ENCODE results near the gene HPF1.
"Not testable (repeated sequence)": the region's sequence is repeated elsewhere in the genome, so short reads cannot be mapped to it uniquely, and the experiment has no call there.

Gene HPF1

DNA sequence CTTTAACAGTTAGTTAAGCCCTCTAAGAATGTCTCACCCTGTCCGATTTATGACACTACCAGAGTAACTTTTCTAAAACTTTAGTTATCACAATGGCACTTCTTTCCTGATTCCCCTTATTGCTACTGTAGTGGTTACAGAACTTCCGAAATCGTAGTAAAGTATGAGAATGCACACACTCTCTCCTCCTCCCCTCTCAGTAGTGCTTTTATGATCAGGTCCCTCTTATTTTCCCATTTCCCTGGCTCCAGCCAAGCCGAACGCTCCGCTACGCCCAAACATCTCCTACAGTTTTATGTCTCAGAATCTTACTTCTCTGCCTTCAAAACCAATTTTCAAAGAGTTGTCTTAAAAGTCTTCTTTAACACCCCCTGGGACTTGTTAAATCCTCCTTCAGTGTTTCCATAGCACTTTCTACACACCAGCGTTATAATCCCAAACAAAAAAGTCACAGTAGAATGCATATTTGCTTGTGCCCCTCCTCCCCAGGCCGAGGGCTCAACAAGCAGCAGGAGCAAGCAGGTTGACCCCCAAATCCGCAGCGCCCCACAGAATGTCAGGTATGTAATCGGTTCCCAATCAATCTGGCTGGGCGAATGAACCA, 671 bp downstream of the HPF1 start:
- intact Hi-C loops (cut with DNase I), result loop anchor here (5.0 kb wide), 1 partner anchor 270 kb away; the partner anchor contains the start of gene MFAP3L
- peak in 2 of 42 donors; percentile 23 to 43 for DNase-seq

- DNase-seq, result no peak
- intact Hi-C loops (cut with DNase I), result no loop called here
Measured at GRCh38 chr4:169745291-169745690, 12.5 kb downstream of the HPF1 start.

DNA sequence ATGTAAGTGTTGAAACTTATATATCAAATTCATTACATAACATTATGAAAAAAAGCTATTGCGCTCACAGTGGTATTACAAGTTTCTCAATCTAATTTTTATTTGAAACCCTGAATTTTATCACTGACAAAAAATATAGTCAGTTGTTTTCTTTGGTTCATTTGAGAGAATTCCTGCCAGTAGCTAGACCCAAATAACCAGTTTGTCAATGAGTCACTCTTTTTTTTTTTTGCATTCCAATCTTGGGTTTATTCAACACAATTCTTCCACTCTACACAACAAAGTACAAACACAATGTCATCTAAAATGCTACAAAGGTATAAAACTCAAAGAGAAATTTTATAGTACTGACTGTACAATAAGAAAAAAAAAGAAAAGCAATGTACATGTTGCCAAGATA, 13.1 kb downstream of the HPF1 start:
- intact Hi-C loops (cut with DNase I), result no loop called here
- DNase-seq, result no peak

- no peak for DNase-seq
- intact Hi-C loops (cut with DNase I), result no loop called here
Measured at GRCh38 chr4:169741569-169741968, 16.2 kb downstream of the HPF1 start.

GRCh38 chr4:169738604-169739003, 19.1 kb downstream of the HPF1 start:
- DNase-seq; intact Hi-C loops (cut with DNase I): not testable (repeated sequence)

GRCh38 chr4:169730564-169730963, 27.2 kb downstream of the HPF1 start:
- no peak for DNase-seq
- intact Hi-C loops (cut with DNase I), result no loop called here

GRCh38 chr4:169727616-169728015, 30.1 kb downstream of the HPF1 start:
- no peak for DNase-seq
- intact Hi-C loops (cut with DNase I), result no loop called here

DNA sequence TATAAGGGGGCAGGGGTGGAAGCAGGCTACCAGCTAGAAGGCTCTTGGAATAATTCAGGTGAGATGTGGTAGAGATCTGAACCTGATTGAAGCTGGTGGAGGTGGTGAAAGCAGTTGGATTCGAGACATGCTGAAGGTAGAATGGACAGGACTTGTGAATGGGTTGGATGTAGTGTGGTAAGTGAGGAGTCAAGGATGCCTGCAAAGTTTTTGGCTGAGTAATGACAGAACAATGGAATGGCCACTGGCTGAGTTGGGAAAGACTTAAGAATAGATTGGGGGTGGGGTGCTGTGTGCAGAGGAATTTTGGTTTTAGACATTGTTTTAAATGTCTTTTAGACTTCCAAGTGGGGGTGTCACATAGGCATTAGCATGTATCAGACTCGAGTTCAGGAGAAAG, 33.5 kb downstream of the HPF1 start:
- DNase-seq, result no peak
- intact Hi-C loops (cut with DNase I), result no loop called here

DNA sequence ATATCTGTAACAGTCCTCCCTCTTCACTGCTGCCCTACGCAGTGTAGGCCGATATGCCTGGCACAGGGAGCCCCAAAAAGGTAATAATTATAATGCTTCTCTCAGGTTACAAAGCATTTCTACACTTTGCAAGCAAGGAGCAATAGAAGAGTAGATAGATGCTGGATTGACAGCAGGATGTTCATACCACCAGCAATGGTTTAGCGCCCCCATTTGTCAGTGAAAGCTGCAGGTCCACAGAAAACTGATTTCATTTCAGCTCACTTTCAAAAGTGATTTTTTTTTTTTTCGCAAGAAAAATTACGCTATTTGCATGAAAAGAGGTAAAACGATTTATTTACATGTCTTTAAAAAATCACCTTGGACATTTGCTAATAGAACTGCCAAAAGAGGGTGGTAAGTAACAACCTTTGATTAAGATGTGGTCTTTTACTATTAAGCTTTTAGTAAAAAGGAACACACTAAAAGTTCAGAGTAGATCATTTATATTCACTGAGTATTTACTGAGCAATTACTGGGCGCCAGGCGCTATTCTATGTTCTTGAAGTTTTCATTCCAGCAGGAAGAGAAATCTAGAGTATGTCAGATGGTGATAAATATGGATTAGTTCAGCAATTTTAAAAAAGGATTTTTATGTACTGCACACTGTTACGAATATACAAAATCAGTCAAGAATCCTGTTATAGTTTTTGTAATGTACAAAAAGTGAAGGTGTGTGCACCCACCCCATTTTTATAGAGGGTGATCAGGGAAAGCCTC, 34.4 kb downstream of the HPF1 start:
- intact Hi-C loops (cut with DNase I), result no loop called here
- peak in 14 of 42 donors; percentile 10 to 66 (median 22) for DNase-seq

GRCh38 chr4:169720529-169720928, 37.2 kb downstream of the HPF1 start:
- no peak for DNase-seq
- intact Hi-C loops (cut with DNase I), result no loop called here

GRCh38 chr4:169716677-169717076, 41.1 kb downstream of the HPF1 start:
- intact Hi-C loops (cut with DNase I), result no loop called here
- DNase-seq, result no peak

GRCh38 chr4:169715826-169716225, 41.9 kb downstream of the HPF1 start:
- intact Hi-C loops (cut with DNase I), result no loop called here
- DNase-seq, result no peak

DNA sequence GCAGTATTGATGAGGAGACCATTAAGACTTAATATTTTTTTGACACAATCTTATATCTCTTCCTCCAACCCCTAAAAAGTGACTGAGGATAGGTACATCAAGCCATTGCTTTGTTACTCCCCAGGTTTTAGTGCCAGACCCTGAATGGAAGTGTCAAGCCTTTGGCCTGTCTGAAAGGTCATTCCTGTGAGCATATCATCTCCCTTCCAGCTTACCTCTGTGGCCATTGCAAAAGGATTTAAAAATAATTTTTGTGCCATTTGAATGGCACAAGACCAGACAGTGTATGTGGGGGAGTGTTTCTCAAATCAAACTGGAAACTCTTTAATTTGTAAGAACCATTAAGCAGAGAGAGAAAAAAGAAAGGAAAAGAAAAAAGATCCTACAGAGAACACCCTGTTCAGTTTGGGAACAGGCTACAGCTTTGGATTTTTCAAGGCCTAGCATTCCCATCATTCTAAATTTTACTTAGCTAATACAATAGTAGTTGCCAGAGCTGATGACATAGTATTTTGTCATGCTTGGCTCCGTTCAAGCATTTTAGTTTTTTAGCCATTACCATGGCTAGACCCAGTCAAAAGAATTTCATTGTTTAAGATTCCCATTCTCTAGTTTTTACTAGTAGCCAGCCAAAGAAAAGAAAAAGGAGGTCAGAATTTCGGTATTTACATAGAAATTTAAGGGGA, 49.6 kb downstream of the HPF1 start:
- intact Hi-C loops (cut with DNase I), result no loop called here
- DNase-seq, result no peak

- intact Hi-C loops (cut with DNase I), result no loop called here
- DNase-seq, result no peak
Measured at GRCh38 chr4:169698331-169698730, 59.4 kb downstream of the HPF1 start.

GRCh38 chr4:169690787-169691186, 67.0 kb downstream of the HPF1 start:
- DNase-seq, result no peak
- intact Hi-C loops (cut with DNase I), result no loop called here

- DNase-seq, result no peak
- intact Hi-C loops (cut with DNase I), result no loop called here
Measured at GRCh38 chr4:169689681-169690080, 68.1 kb downstream of the HPF1 start.

GRCh38 chr4:169682372-169683047, 75.2 kb downstream of the HPF1 start:
- no peak for DNase-seq
- intact Hi-C loops (cut with DNase I), result no loop called here
